A204.1 (cell line): ENCODE data around the gene ODF2L.

Source experiments
- FAIRE-seq: peaks from 2 replicates; lab custom pipeline; 2012; peaks lifted over from hg19 to GRCh38; lab: Jason Lieb, UNC

Gene ODF2L

GRCh38 chr1:86395751-86396497, at the start of gene ODF2L:
Gene ODF2L, minus strand, starts transcription at chr1:86396323. Its CDS starts 9,296 bp downstream, at chr1:86387027.
- peak; percentile 93 for FAIRE-seq

- no peak for FAIRE-seq
Observed at GRCh38 chr1:86445919-86446318, 49.8 kb upstream of the ODF2L start.

GRCh38 chr1:86441997-86442396, 45.9 kb upstream of the ODF2L start:
- no peak for FAIRE-seq

GRCh38 chr1:86441581-86441980, 45.5 kb upstream of the ODF2L start:
- no peak for FAIRE-seq

- FAIRE-seq, result no peak
Observed at GRCh38 chr1:86436041-86436440, 39.9 kb upstream of the ODF2L start.

DNA sequence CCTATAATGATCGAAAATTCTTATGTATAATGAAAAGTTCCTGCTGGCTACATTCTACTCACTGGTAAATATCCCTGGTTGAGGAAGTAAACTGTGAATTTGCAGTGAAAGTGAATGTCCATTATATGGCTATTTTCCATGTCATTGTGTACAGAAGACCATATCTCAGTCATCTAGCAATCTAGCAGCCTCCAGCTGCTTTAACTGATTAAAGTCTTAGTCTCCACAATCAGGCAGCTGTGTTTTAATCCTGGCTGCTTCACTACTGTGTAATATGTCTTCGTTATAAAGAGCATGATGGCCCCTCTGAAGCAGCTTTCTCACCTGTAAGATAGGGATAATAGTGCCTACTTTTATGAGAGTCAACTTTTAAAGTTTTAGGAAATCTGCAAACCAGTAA, 39.2 kb upstream of the ODF2L start:
- no peak for FAIRE-seq

GRCh38 chr1:86434059-86434458, 37.9 kb upstream of the ODF2L start:
- no peak for FAIRE-seq

DNA sequence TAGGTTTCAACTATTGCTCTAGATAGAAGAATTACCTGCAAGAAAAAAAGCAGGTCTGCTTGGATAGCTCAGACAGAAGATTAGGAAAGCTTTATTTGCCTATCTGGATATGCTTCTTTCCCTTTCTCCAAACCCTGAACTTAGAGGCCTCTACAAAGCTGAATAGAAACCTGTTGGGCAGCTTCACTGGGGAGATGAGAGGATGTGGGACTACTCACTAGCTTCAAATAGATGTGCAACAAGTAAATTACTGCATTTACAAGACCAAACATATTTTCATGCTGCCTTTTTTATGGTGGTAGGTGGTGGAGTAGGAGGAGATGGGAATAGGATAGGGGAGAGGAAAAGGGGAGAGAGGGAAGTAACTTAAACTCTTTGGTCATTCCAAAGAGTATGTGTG, 34.3 kb upstream of the ODF2L start:
- FAIRE-seq, result no peak

GRCh38 chr1:86429835-86430234, 33.7 kb upstream of the ODF2L start:
- FAIRE-seq, result no peak

DNA sequence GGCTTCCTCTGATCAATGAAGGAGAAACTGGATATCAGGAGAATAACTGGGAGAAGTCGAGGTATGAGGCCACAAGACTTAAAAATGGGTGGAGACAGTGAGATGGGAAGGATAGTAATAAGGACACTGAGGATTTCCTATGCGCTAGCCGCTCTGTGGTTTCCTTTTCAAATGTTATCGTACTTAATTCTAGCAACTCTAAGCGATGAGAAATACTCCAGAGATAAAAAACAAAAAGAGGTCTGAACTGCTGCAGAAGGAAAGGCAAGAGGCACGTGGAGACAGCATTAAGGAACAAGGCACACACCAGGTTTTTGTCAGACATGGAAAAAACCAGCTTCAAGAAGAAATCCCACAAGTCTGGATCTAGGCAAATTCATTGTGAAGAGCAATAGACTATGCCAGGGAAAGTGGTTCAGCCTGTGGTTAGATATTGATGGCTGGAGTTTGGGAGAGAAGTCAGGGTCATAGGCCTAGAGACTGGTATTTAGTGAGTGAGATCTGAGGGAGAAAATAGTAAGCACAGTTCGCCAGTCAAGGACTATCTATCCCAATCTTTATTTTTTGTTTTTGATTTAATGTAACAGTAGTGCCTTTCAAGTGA, 33.1 kb upstream of the ODF2L start:
- no peak for FAIRE-seq

DNA sequence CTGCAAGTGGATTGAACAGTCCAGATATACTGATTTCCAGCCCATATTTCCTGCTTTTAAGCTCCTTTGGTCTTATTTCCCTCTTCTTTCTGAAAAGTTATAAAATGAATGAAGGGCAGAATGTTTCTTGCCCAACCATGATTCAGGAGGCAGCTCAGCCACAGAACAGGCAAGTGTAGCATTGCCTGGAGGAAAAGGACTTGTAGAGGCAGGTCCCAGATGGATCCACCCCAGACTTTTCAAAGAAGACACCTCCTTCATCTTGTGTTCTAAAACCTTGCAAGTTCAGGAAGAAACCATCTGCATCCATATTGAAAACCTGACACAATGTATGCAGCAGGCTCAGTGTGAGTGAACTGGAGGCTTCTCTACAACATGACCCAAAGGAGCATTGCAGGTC, 27.8 kb upstream of the ODF2L start, which contains the start of gene CLCA2:
Gene CLCA2 (plus strand): TSS at position 299 of the 400 bp plus-strand sequence. CDS start 77 bp downstream, at position 376.
- no peak for FAIRE-seq

GRCh38 chr1:86423473-86423872, 27.4 kb upstream of the ODF2L start:
- FAIRE-seq, result no peak

GRCh38 chr1:86421601-86422280, 25.6 kb upstream of the ODF2L start:
- FAIRE-seq, result no peak

GRCh38 chr1:86419277-86419903, 23.3 kb upstream of the ODF2L start:
- no peak for FAIRE-seq

DNA sequence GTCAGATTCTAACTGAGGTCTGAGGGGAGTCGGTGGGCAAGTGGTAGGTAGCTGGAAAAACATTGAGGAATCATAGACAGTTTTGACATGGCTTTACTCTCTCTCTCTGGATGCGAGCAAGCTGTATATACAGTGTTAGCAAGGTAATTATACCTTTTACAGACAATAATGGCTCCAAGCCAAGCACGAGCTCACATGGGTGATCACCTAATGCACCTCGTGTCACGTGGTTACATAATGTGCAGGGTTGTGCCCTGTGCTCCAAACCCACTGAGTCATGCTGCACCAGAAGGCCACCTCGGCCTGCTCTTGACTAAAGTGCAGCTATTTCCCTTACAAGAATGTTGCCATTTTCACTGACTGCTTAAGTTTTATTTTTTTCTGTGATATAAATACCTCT, 20.2 kb upstream of the ODF2L start:
- no peak for FAIRE-seq

GRCh38 chr1:86410879-86411278, 14.8 kb upstream of the ODF2L start:
- FAIRE-seq, result no peak

GRCh38 chr1:86409416-86410021, 13.4 kb upstream of the ODF2L start:
- no peak for FAIRE-seq

GRCh38 chr1:86396498-86396890, 371 bp upstream of the ODF2L start:
- no peak for FAIRE-seq

GRCh38 chr1:86394416-86394815, 1.7 kb downstream of the ODF2L start:
- FAIRE-seq, result no peak

GRCh38 chr1:86389307-86389706, 6.8 kb downstream of the ODF2L start:
- FAIRE-seq, result no peak

GRCh38 chr1:86388777-86389176, 7.3 kb downstream of the ODF2L start:
- FAIRE-seq, result peak; percentile 6

DNA sequence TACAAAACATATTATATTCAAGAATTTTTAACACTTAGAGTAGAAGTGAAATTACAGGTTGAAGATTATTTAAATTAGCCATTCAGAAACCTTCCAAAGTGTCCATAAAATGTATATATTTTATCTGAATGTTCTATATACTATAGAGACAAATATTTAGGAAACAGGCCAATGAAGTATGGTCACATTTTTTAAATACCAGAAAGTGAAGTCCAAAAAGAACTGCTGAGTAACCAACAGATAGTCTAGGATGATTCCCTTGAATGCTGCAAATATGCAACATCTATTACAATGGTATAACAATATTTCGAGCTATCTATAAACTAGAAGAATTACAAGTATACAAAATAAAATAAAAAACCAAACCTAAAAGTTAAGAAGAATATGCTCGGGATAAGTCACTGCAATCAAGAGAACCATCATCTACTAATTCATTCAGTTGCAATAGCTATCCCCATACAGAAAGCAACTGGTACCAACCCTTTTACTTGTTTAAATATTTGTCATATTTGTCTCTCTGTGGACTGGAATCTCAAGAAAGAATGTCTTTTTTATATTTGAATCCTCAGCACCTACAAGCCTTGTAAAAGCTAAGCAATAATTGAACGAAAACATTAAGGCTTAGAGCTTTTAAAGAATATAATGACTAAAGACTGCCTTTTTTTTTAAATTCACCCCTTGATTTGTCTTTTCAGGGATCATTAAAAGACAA, 8.1 kb downstream of the ODF2L start:
- no peak for FAIRE-seq
